ENCODE data around the gene LRRC56. TPM values are rescaled to one million over a fixed set of nuclear protein-coding genes. Genes with fewer than 3 reads are reported as not detected.

Gene LRRC56
- total and polyA plus RNA-seq, 2 of the 13 experiments (the other 11 are each of a cell fraction or from before 2014, with no cell fraction given) = 0.11 to 0.29 TPM

DNA sequence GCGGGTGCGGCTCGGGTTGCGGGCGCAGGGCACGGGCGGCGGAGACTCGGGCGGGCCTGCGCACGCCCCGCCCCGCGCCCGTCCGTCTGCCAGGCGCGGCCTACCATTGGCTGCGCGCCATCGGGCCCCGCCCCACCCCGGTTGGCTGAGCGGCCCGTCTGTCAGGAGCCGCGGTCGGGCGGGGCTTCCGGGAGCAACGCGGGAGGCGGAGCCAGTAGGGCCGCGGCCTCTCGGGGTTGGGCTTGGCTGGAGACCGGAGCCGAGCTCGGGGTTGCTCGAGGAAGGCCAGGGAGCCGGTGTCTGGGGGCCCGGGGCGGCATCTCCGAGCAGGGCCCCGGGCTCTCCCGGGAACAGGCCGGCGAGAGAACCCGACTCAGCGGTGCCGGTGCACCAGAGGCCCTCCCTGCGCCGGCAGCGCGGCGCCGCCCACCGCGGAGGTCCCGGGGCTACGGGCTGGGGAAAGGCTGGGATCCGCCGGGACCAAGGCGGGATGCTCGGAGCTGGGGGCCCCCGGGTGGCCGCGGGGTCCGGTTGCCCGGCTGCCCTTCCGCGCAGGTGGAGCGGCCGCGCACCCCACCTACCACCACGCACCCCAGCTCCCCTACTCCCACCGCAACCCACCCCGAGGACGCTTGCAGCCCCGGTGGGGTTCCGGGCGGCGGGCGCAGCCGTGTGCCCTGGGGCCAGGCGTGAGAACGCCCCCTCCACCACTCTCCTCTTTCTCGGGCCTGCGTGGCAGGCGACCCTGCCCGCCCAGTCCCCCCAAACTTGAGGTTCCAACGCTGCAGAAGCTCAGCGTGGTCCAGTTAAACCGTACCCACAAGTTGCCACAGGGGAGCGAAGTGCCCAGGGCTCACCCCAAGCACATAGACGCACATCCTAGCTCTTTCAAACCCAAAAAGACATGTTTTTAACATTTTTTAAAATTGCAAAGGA is 1.5 kb upstream of the LRRC56 start, which contains the start of gene HRAS:
Gene HRAS (minus strand): TSS at position 58 of the 936 bp plus-strand sequence.
- 0% methylated on average over 9 of the region's 97 CpGs for WGBS (ENCODE audit: low lambda C conversion rate)
- ChIA-PET POLR2A (interaction anchor here (0.7 to 1.5 kb wide), 17 partner anchors 9 to 284 kb away, joined by 3 to 7 read pairs (median 4); partner anchors contain the start of genes PHRF1, PNPLA2 and RNH1), CTCF (ENCODE audit: low intra/inter-chr PET ratio, low total read pairs) (interaction anchor here (0.6 kb wide), 1 partner anchor 217 kb away, joined by 4 read pairs; no protein-coding TSS in a partner anchor)
- DNase-seq (ENCODE audit: low spot score) (peak; percentile 83), ATAC-seq (peak; percentile 84), FAIRE-seq (no peak)
- intact Hi-C loops (cut with micrococcal nuclease; ENCODE audit: unreplicated experiment) (no loop called here), in situ Hi-C loops (cut with HindIII; ENCODE audit: extremely low pct_ligation_motif_present, low pct_unique_long_range_greater_than_20kb) (no loop called here)
- Histone ChIP-seq H3K27me3 (ENCODE audit: control insufficient read depth in 1 of 2, insufficient read depth in 2 of 2, low read length in 2 of 2) (peaks cover 5 to 11% of the 10 kb centered on the region in 2 experiments; a peak in 4 of 5 replicates), H3K4me1 (ENCODE audit: insufficient read depth, low read length) (peaks cover 47% of the 10 kb centered on the region), H3K4me2 (ENCODE audit: low read depth, low read length) (peak within 1 kb of the TSS; percentile 94), H3K9me3 (ENCODE audit: low read length) (no peaks in the 10 kb centered on the region), H3K79me2 (ENCODE audit: insufficient read depth, low read length) (peaks cover 4% of the 10 kb centered on the region), H3K36me3 (replicated peaks in 1 of 2; ENCODE audit: control insufficient read depth in 1 of 2, insufficient read depth in 2 of 2, low read length in 2 of 2) (peaks cover 10 to 19% of the 10 kb centered on the region in 2 experiments; a peak in 4 of 5 replicates), H3K4me3 (replicated peaks in 1 of 3; ENCODE audit: insufficient read depth in 1 of 3, low read depth in 2 of 3, low read length in 3 of 3) (peak within 1 kb of the TSS; percentile 93 to 95 (median 95)), H2AFZ (ENCODE audit: low read length) (no peak within 1 kb of the TSS), H3K9ac (ENCODE audit: insufficient read depth, low read depth, low read length) (peak within 1 kb of the TSS; percentile 82), H3K27ac (ENCODE audit: extremely low read length, insufficient read depth, low read length) (peak within 1 kb of the TSS; percentile 75), H4K20me1 (ENCODE audit: insufficient read depth, low read length) (no peaks in the 10 kb centered on the region; the same call in 1 of the 2 replicates)
- no TSS peak for BruUV-seq (replicated peaks)
- TF ChIP-seq ZMYM3 (CRISPR knock-in tag; IDR thresholded peaks at IDR 0.05) (no peak), ZKSCAN5 (CRISPR knock-in tag; IDR thresholded peaks at IDR 0.05) (no peak), PAX8 (CRISPR knock-in tag; IDR thresholded peaks at IDR 0.05; ENCODE audit: borderline replicate concordance) (0 out of 2 replicates have a peak, but pooled peaks have one; percentile 19), GATAD2A (CRISPR knock-in tag; IDR thresholded peaks at IDR 0.05) (0 out of 2 replicates have a peak, but pooled peaks have one; percentile 1), CBX2 (IDR thresholded peaks at IDR 0.05; ENCODE audit: low read depth, low read length) (no peak), CBX2 (CRISPR knock-in tag; IDR thresholded peaks at IDR 0.05; ENCODE audit: low read depth) (no peak), PHF8 (CRISPR knock-in tag; IDR thresholded peaks at IDR 0.05) (peak; percentile 75), SPEN (CRISPR knock-in tag; IDR thresholded peaks at IDR 0.05; ENCODE audit: low read depth) (peak; percentile 39; the same call in 1 of the 2 replicates), RFX1 (IDR thresholded peaks at IDR 0.05) (no peak), ZNF543 (CRISPR knock-in tag; IDR thresholded peaks at IDR 0.05) (no peak), NBN (conservative IDR thresholded peaks at IDR 0.05) (no peak), EHMT2 (IDR thresholded peaks at IDR 0.05; ENCODE audit: borderline replicate concordance, low read depth, low read length) (no peak), AGO1 (IDR thresholded peaks at IDR 0.05; ENCODE audit: low read depth, low read length, poor library complexity, severe bottlenecking) (peak; percentile 64), KAT7 (CRISPR knock-in tag; IDR thresholded peaks at IDR 0.05; ENCODE audit: borderline replicate concordance) (peak; percentile 62; the same call in 1 of the 2 replicates)
- TF ChIP-seq, protein P1, sequence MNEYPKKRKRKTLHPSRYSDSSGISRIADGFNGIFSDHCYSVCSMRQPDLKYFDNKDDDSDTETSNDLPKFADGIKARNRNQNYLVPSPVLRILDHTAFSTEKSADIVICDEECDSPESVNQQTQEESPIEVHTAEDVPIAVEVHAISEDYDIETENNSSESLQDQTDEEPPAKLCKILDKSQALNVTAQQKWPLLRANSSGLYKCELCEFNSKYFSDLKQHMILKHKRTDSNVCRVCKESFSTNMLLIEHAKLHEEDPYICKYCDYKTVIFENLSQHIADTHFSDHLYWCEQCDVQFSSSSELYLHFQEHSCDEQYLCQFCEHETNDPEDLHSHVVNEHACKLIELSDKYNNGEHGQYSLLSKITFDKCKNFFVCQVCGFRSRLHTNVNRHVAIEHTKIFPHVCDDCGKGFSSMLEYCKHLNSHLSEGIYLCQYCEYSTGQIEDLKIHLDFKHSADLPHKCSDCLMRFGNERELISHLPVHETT (CRISPR knock-in tag; conservative IDR thresholded peaks at IDR 0.05) = peak; percentile 69; the same call in 1 of the 2 replicates
- TF ChIP-seq, protein P2, sequence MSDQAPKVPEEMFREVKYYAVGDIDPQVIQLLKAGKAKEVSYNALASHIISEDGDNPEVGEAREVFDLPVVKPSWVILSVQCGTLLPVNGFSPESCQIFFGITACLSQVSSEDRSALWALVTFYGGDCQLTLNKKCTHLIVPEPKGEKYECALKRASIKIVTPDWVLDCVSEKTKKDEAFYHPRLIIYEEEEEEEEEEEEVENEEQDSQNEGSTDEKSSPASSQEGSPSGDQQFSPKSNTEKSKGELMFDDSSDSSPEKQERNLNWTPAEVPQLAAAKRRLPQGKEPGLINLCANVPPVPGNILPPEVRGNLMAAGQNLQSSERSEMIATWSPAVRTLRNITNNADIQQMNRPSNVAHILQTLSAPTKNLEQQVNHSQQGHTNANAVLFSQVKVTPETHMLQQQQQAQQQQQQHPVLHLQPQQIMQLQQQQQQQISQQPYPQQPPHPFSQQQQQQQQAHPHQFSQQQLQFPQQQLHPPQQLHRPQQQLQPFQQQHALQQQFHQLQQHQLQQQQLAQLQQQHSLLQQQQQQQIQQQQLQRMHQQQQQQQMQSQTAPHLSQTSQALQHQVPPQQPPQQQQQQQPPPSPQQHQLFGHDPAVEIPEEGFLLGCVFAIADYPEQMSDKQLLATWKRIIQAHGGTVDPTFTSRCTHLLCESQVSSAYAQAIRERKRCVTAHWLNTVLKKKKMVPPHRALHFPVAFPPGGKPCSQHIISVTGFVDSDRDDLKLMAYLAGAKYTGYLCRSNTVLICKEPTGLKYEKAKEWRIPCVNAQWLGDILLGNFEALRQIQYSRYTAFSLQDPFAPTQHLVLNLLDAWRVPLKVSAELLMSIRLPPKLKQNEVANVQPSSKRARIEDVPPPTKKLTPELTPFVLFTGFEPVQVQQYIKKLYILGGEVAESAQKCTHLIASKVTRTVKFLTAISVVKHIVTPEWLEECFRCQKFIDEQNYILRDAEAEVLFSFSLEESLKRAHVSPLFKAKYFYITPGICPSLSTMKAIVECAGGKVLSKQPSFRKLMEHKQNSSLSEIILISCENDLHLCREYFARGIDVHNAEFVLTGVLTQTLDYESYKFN (CRISPR knock-in tag; conservative IDR thresholded peaks at IDR 0.05) = 0 out of 2 replicates have a peak, but pooled peaks have one; percentile 20
- TF ChIP-seq, protein P3, sequence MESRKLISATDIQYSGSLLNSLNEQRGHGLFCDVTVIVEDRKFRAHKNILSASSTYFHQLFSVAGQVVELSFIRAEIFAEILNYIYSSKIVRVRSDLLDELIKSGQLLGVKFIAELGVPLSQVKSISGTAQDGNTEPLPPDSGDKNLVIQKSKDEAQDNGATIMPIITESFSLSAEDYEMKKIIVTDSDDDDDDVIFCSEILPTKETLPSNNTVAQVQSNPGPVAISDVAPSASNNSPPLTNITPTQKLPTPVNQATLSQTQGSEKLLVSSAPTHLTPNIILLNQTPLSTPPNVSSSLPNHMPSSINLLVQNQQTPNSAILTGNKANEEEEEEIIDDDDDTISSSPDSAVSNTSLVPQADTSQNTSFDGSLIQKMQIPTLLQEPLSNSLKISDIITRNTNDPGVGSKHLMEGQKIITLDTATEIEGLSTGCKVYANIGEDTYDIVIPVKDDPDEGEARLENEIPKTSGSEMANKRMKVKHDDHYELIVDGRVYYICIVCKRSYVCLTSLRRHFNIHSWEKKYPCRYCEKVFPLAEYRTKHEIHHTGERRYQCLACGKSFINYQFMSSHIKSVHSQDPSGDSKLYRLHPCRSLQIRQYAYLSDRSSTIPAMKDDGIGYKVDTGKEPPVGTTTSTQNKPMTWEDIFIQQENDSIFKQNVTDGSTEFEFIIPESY (CRISPR knock-in tag; IDR thresholded peaks at IDR 0.05) = no peak
